IPS-11a (cell line): ENCODE results near the gene JMJD4.
"Not testable (repeated sequence)": the region's sequence is repeated elsewhere in the genome, so short reads cannot be mapped to it uniquely, and the experiment has no call there.

ENCODE experiments used
- H3K4me3 ChIP-seq: one replicate; pipeline ENCODE4 v1.5.1; 2013; ENCODE audit warnings: low read depth, low read length, control low read depth

JMJD4 gene

DNA sequence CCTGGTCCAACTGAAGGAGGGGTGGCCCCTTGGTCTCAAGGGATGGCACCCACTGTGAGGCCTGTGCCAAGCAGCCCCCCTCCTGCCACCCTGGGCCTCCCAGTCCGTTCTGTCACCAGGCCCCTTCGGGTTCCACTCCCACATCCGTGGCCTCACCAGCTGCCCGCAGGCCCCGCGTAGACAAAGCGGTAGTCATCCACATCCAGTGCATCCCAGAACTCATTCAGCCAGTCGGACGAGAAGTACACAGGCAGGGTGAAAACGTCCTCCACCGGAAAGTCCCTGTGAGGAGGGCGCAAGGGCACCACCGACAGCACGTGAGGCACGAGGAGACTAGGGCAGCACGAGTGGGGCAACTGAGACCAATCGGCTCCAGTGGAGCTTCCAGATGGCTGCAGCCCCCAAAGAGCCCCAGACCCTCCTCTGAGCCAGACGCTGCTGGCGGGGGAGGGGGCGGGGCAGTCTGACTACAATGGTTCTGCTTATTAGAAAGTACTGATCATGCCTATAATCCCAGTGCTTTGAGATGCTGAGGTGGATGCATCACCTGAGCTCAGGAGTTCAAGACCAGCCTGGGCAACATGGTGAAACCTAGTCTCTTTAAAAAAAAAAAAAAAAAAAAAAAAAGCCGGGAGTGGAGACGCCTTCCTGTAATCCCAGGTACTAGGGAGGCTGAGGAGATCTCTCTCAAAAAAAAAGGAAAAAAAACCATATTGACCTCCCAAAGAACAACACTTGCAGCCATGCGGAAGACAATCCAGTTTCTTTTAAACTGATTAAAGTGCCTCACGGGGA is 1.2 kb downstream of the JMJD4 start:
- peak overlapping the region; percentile 91 for H3K4me3 ChIP-seq

DNA sequence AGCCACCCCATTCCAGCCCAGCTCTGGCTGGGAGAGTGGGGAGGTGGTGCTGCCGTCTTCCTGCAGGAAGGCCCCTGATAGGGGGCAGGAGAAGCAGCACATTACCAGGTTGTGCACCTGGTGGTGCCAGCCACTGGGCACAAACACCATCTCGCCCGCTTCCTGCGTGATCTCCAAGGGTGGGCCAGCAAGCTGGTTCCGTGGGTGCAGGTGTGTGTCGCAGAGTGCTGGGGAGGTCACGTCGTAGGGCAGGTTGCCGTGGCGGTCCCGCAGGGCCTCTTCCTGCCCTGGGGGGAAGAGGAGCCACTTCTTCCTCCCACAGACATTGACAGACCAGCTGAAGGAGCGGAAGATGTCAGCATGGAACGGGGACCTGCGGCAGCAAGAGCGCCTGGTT is 1.8 kb downstream of the JMJD4 start:
- H3K4me3 ChIP-seq = no peak overlapping the region

DNA sequence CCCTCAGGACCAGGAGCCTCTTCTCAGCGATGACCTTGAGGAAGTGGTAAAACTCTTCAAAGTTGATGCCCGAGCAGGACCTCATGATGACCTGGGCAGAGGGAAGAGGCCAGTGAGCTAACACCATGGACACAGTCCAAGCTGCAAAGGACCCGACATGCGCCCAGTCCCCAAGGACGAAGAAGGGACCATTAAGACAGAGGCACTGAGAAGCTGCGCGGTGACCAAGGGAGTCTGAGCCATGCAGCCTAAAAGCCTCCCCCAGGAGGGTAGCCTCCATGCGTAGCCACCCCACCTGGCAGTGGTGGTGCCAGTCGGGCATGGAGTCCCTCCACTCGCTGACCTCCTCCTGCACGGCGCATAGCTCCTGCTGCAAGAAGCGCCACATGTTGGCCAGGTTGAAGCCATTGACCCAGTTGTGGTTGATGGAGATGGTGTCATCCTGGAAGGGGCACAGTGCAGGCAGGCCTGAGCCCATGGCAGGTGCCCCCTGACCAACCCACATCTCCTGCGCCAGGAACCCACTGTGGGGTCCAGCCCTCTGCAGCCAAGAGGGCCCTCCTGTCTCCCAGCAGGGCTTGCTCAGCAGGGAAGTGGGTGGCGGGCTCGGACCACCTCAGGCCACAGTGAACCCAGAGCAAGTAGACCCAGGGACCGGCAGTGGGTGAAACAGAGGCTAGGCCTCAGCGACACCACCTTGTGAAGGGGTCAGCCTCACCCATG is 2.4 kb downstream of the JMJD4 start:
- no peak overlapping the region for H3K4me3 ChIP-seq

DNA sequence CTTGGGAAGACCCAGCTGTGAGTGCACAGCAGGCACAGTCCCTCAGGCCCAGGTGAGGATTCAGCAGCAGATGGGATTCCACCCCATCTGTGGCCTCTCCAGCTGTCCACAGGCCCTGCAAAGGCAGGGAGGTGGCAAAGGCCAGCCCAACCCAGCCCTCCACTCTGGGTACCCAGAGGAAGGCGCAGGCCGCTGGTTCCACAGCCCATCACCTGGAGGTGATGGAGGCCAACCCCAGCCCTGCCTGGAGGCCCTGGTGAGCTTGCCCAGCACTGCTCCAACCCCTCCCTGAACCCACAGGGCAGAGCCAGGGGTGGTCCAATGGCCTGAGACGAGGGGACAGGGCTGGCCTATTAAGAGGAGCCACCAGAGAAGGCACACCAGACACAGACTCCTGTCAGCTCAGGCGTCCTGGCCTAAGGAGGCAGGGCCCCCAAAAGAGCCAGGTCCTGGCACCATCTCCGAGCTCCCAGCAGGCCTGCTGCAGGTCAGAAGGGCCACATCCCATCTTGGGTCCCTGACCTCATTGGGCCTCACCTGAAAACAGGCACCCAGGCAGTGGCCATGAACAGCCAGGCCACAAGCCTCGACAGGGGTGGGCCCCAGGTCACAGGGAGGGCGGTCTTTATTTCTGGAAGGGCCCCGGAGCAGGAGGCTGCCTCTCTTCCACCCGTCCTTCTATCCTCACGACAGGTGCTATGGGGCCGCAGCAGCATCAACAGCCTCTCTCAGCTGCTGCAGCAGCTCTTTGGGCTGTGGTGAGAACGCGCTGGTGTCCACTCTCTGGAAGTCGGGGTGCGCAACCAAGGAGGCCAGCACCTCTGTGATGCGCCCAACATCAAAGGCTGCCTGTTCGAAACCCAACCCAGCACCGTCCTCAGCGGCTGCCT is 3.2 kb downstream of the JMJD4 start:
- no peak overlapping the region for H3K4me3 ChIP-seq

DNA sequence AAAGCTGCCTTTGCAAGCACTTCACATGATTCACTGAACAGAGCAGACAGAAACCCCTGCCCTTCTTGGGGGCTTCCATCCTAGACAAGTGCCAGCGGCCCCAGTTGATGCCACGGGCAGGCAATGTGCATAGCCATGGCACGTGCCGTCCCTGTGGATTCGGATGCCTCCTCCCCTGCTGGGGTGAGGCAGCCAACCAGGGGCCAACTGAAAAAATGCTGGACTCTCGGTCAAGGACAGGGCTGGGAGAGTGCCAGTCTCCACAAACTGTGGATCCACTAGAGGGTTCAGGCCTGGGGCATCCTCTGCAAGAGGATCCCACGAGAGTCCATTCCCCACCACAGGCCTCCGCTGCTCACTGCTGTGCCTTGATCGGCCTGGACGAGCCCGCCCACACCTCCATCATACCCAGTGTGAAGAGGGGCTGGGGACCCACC is 3.8 kb downstream of the JMJD4 start:
- no peak overlapping the region for H3K4me3 ChIP-seq

DNA sequence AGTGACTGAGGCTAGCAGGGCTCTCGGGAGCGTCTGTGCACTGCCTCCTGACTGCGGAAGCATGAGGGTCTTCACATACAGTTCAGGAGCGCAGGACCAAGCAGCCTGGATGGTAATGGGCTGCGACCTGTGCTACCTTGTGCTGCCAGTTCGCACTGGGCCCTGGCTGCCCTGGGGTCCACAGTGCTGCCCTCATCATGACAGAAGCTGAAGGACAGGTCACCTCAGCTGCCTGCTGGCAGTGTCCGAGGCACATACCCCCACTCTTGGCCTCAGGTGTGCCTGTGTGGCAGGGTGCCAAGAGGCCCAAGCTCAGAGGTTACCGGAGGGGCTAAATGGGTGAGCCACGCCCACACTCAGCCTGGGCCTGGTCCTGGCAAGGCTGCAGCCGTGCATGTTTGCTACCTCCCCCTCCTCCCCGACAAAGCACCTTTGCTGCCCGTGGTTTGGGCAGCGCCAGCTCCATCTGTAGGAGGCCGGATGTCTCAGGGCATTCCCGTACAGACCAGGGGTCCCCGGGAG is 4.4 kb downstream of the JMJD4 start:
- H3K4me3 ChIP-seq = no peak overlapping the region

DNA sequence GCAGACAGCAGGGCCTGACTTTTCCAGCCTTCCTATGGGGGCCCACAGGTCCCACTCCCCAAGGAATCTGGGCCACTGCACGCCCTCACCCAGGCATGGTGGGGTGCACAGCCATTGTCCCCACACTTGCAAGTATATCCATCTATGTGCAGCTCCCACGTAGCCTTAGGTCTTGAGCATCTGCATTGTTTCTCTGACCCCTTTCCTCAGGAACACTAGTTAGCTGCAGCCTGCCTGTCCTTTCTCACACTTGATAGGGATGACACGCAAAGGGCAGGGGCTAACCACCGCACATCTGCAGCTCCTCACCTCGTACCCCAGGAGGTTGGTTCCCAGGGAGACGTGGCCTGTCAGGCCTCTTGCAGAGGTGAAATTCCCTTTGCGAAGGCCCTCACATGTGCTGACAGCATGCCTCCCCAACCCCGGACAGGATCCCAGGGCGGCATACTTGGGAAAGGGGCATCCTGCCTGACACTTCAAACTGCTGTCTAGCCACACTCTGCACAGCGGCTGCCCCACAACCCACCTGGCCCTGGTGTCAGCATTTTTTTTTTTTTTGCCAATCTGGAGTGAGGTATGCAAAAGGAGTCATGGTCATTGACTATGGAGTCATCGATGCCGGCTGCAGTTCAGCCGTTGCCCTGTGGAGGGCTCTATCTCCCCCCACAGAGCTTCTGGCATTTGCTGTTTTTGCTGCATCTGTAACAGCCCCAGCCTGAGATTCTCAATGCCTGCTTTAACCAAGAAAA is 5.0 kb downstream of the JMJD4 start:
- no peak overlapping the region for H3K4me3 ChIP-seq

DNA sequence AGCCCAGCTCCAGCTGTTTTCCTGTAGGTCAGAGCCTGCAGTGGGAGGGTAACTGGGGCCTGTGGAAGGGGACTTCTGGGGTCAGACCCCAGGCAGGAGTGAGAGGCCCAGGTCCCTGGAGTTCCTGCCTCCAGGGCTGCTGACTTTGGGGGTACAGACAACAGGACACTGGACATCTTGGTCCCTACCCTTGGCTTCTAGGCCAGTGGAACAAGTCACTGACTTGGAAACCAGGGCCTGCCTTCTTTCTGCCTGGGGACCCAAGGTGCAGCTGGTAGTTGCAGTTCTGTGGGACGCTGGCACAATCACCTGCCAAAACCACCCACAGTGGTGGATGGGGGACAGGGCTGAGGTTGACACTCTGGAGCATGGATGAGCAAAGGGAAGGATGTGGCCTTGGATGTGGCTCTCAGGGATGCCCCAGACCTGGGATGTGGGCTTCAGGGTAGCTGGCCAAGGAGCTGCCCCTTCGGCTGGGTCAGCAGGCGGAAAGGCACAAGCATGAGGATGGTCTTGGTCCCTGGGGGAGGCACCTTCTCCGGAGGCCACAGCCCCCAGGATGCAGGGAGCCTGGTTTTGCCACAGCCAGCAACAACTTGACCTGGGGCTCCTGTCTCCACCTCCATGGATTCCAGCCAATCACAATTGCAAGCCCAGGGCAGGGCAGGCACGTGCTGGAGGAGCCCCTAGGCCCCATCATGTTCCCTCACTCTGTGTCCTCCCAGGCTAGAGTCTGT is 5.8 kb downstream of the JMJD4 start:
- H3K4me3 ChIP-seq = peak overlapping the region; percentile 67

DNA sequence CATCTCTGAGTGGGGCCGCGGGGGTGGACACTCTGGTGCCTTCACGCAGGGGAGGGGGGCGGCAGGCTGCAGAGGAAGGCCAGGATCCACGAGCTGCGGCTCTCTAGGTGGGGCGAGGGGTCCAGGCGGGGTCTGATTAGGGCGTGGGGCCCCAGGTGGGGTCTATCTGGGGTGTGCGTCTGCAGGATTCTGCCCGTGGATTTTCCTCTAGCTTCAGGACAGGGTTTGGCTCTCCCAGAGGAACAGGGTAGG is 6.3 kb downstream of the JMJD4 start:
- peak overlapping the region; percentile 67 for H3K4me3 ChIP-seq

DNA sequence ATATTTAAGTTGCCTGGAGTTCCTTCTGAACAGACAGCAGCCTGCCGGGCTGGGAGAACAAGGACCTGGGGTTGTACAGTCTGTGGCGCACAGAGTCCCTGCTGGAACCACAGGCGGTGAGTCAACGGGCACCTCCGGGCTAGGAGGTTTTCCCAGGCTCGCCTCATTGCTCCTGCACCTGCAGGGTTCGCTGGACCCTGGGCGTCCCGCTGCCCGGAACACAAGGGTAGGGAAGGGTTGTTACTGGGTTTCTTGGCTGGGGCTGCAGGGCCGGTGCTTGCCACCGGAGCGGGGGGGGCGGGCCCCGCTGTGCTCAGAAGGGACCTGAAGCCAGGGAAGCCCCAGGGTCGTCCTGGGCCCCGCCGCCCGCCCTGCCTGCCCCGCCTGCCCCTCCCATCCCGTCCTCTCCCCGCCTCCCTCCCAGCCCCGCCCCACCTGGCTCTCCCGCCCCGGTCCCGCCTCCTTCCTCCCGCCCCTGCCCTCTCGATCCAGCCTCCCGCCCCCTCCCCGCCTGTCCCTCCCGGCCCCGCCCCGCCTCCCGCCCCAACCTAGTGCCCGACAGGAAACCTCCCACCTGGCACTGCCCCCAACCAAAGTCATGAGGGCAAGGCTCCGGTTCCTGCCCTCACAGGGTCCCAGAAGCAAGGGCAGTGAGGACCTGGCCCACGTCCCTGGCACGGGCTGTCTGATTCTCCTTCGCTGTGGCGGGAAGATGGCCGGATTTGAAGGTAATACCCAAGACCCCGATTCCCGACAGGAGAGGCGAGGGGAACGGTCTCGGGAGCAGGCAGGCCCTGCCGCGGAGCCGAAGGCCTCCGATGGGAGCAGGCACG is 6.8 kb downstream of the JMJD4 start:
- peak overlapping the region; percentile 67 for H3K4me3 ChIP-seq

DNA sequence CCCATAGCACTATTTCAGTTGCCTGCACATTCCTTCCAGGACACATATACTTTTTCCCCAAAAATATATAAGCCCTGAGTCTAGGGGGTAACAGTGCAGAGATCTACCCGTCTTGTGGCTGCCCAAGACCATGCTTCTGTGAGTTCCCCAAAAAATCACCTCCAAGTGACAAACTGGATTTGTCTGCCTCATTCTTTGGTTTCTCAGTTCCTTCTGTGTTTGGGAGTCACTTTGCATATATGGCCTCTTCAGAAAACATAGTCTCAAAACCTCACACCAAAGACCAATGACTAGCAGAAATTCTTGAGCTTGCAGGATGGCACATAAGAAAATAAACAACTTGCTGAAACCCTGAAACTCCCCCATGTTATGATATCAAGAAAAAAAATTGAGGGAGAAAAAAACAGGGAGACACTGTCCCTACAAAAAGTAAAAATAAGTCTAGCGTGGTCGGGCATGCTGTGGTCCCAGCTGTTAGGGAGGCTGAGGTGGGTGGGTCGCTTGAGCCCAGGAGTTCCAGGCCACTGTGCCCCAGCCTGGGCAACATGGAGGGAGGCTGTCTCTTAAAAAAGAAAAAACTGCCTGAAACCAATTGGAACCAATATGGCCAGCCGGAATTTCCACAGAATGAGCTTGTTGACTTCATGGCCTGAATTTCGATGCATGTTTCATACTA is 8.0 kb downstream of the JMJD4 start:
- H3K4me3 ChIP-seq = no peak overlapping the region

DNA sequence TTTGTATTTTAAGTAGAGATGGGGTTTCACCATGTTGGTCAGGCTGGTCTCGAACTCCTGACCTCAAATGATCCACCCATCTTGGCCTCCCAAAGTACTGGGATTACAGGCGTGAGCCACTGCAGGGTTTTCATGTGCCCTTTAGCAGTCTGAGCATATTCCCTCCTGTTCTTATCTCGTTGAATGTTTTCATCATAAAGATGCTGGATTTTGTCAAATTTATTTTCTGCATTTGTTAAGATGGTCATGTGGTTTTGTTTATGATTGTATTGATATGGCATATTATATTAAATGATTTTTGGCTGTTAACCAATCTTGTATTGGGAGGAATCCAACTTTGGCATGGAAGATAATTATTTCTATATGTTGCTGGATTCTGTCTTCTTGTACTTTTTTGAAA is 8.8 kb downstream of the JMJD4 start:
- no peak overlapping the region for H3K4me3 ChIP-seq

DNA sequence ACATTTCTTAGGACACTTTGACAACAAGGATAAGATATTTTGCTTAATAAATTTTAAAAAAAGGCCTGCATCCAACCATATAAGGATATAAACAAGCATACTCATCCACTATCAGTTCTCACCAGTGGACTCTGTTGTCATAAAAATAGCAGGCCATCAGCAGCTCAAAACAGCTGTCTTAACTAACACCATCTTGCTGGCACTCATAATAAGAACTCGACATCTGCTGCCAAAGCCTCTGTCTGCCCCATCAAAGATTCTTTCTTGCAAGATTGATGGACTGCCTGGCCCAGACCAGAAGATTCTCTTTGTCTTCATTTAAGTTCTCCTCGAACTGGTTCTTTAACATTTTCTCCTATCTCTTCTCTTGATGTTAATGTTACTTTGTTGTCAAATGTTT is 10.1 kb downstream of the JMJD4 start:
- no peak overlapping the region for H3K4me3 ChIP-seq

DNA sequence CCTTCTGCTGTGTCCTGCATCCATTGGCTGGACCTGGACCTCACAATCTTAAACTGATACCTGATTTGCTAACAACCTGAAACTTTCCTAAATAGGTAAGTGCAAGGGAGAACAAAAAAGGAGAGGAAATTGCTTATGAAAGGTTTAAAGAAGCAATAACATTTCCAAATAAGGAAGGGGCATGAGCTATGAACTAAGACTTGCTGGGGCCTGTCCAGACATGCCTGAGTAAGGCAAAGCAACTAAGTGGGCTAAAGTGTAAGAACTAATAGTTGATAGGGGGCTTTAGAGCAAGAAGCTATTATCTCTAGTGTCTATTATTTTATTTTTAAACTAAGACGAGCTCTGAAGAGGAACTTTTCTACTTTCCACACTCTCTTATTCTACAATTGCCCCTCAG is 11.6 kb downstream of the JMJD4 start:
- no peak overlapping the region for H3K4me3 ChIP-seq

DNA sequence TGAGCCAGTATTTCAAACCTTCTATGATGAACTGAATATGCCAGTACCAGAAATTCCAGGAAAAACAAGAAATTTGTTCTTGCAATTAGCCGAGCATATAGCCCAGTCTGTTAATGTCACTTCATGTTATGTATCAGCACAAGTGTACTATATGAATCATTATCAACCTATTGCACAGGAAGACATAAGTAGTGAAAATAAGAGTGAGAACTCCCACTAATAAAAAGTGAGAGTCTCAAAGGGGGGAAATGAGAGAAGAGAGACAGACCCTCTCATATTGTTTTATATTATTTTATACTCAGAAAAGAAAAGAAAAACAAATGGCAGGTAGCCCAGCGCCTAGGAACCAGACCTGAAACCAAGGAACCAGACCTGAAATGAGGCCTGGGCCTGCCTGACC is 16.2 kb downstream of the JMJD4 start:
- no peak overlapping the region for H3K4me3 ChIP-seq

DNA sequence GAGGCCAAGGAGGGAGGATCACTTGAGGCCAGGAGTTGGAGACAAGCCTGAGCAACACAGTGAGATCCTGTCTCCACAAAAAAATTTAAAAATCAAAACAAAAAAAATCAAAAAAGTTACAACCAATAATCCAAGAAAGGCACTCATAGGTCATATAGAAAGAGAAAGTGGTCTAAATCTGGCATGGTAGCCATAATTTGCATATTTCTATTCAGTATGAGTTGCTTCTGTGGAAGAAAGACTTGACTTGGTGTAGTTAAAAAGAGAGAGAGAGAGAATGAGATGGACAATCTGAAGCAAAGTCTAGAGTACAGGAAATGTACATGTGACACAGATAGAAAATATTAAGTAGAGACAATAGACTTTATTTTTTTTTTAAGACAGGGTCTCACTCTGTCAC is 22.5 kb downstream of the JMJD4 start:
- no peak overlapping the region for H3K4me3 ChIP-seq

DNA sequence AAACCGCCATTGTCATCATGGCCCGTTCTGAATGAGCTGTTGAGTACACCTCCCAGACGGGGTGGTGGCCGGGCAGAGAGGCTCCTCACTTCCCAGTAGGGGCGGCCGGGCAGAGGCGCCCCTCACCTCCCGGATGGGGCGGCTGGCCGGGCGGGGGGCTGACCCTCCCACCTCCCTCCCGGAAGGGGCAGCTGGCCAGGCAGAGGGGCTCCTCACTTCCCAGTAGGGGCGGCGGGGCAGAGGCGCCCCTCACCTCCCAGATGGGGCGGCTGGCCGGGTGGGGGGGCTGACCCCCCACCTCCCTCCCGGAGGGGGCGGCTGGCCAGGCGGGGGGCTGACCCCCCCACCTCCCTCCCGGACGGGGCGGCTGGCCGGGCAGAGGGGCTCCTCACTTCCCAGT is 24.6 kb downstream of the JMJD4 start:
- not testable (repeated sequence) for H3K4me3 ChIP-seq

DNA sequence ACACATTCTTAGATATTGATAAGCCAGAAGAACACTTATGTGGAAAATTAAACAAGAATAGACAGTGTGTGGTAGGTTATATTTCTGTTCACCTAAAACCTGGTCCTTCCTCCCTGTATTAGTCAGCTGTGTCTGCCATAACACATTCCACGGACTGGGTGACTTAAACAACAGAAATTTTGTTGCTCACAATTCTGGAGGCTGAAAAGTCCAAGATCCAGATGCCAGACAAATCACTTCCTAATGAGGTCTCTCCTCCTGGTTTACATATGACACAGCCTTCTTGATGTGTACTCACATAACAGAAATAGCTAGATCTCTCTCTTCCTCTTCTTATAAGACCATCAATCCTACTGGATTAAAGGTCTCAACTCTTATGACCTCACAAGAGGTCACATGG is 25.7 kb downstream of the JMJD4 start:
- no peak overlapping the region for H3K4me3 ChIP-seq

DNA sequence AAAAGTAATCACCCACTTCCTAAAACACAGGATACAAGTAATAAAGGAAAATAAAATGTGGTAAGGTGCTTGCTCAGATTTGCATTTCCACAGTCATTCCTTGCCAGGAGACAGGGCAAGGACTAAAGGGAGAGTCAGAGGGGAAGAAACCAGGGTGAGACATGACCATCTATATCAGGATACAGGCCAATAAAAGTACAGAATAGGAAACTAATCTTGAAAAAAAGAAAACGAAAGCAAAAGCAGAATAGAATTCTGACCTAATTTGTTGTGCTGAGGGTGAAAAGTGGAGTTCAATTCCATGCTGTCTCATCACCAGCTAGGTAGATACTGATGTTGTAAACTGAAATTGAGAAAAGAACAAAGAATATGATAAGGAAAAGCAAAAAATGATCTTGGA is 27.3 kb downstream of the JMJD4 start:
- H3K4me3 ChIP-seq = no peak overlapping the region
